Right atrium auricular region (tissue), 2 donors: ENCODE data around the gene NR2E3. TPM values are rescaled to one million over a fixed set of nuclear protein-coding genes. Genes with fewer than 3 reads are reported as not detected.

ENCODE experiments used
- DNase-seq: peaks from one replicate; pipeline ENCODE4 v3.0.0-alpha.2; 2019; ENCODE audit warnings: low spot score
- H3K27ac ChIP-seq, 2 donors: fragments of 200-600 bp; sonication (generic); 1 replicate in 1 of 2; 2 replicates in 1 of 2; pipeline ENCODE4 v1.5.1; 2016 to 2019
- H3K27me3 ChIP-seq, 2 donors: fragments of 200-600 bp; sonication (generic); one replicate each; pipeline versions ENCODE4 v1.5.1 to v1.6.0; 2017 to 2019
- H3K36me3 ChIP-seq: fragments of 200-600 bp; sonication (generic); one replicate; pipeline ENCODE4 v1.5.1; 2016
- H3K4me1 ChIP-seq, 2 donors: fragments of 200-600 bp; sonication (generic); one replicate each; pipeline versions ENCODE4 v1.5.1 to v1.6.0; 2017 to 2019
- H3K4me3 ChIP-seq, 2 donors: fragments of 200-600 bp; sonication (generic); 1 replicate in 1 of 2; 2 replicates in 1 of 2; pipeline ENCODE4 v1.5.1; 2017 to 2019; ENCODE audit warnings: mild to moderate bottlenecking in 1 of 2, moderate library complexity in 1 of 2
- H3K9me3 ChIP-seq, 2 donors: fragments of 200-600 bp; sonication (generic); one replicate each; pipeline ENCODE4 v1.5.1; 2019
- CTCF ChIP-seq, 2 donors: fragments of 200-600 bp; sonication (generic); IDR thresholded peaks; one replicate each; pipeline ENCODE4 v1.5.1; 2019; ENCODE audit warnings: antibody characterized with exemption in 2 of 2
- total RNA-seq, 2 donors: library from RNA; depleted of rRNA; stranded (reverse); fragments of >200 nt; gene quantifications; one replicate each; pipeline ENCODE4 v1.1.0, GENCODE V29; 2016

NR2E3 gene
- not detected for total RNA-seq

GRCh38 chr15:71810256-71811035 is at the start of gene NR2E3:
NR2E3 (plus strand) TSS chr15:71810554; CDS start chr15:71810744, 190 bp downstream.
- no peaks in the 10 kb centered on the region for H3K27me3 ChIP-seq
- no peak within 1 kb of the TSS for H3K27ac ChIP-seq
- no peak for DNase-seq
- TF ChIP-seq CTCF (IDR thresholded peaks at IDR 0.05): no peak
- H3K9me3 ChIP-seq: no peaks in the 10 kb centered on the region
- H3K4me1 ChIP-seq: peaks cover 0 to 19% of the 10 kb centered on the region in 2 donors
- no peaks in the 10 kb centered on the region for H3K36me3 ChIP-seq
- H3K4me3 ChIP-seq: no peak within 1 kb of the TSS

GRCh38 chr15:71760852-71761251 is 49.5 kb upstream of the NR2E3 start:
- H3K4me1 ChIP-seq: peaks cover 0 to 9% of the 10 kb centered on the region in 2 donors
- TF ChIP-seq CTCF (IDR thresholded peaks at IDR 0.05): no peak
- peaks cover 4% of the 10 kb centered on the region for H3K36me3 ChIP-seq
- H3K27ac ChIP-seq: no peak overlapping the region
- peaks cover 0 to 16% of the 10 kb centered on the region in 2 donors for H3K9me3 ChIP-seq
- H3K4me3 ChIP-seq: no peak overlapping the region
- no peak for DNase-seq
- H3K27me3 ChIP-seq: no peaks in the 10 kb centered on the region

GRCh38 chr15:71761649-71762048 is 48.7 kb upstream of the NR2E3 start:
- TF ChIP-seq CTCF (IDR thresholded peaks at IDR 0.05): no peak
- Histone ChIP-seq H3K27ac (peak overlapping the region in 1 of 2 donors; percentile 23), H3K4me3 (no peak overlapping the region), H3K9me3 (peaks cover 0 to 16% of the 10 kb centered on the region in 2 donors), H3K27me3 (no peaks in the 10 kb centered on the region), H3K4me1 (peaks cover 0 to 9% of the 10 kb centered on the region in 2 donors), H3K36me3 (peaks cover 4% of the 10 kb centered on the region)
- no peak for DNase-seq

- no peak overlapping the region for H3K4me3 ChIP-seq
- no peak for TF ChIP-seq CTCF (IDR thresholded peaks at IDR 0.05)
- no peak overlapping the region for H3K27ac ChIP-seq
- H3K9me3 ChIP-seq: no peaks in the 10 kb centered on the region
- H3K36me3 ChIP-seq: peaks cover 4% of the 10 kb centered on the region
- no peak for DNase-seq
- H3K4me1 ChIP-seq: no peaks in the 10 kb centered on the region
- no peaks in the 10 kb centered on the region for H3K27me3 ChIP-seq
These were observed 42.2 kb upstream of the NR2E3 start for GRCh38 chr15:71768184-71768583.

- no peaks in the 10 kb centered on the region for H3K27me3 ChIP-seq
- no peaks in the 10 kb centered on the region for H3K4me1 ChIP-seq
- no peaks in the 10 kb centered on the region for H3K36me3 ChIP-seq
- no peaks in the 10 kb centered on the region for H3K9me3 ChIP-seq
- no peak for TF ChIP-seq CTCF (IDR thresholded peaks at IDR 0.05)
- DNase-seq: no peak
- H3K27ac ChIP-seq: no peak overlapping the region
- no peak overlapping the region for H3K4me3 ChIP-seq
These were observed 37.0 kb upstream of the NR2E3 start for GRCh38 chr15:71773206-71773859.
